ENCODE data around the gene CNKSR3.

Gene CNKSR3

DNA sequence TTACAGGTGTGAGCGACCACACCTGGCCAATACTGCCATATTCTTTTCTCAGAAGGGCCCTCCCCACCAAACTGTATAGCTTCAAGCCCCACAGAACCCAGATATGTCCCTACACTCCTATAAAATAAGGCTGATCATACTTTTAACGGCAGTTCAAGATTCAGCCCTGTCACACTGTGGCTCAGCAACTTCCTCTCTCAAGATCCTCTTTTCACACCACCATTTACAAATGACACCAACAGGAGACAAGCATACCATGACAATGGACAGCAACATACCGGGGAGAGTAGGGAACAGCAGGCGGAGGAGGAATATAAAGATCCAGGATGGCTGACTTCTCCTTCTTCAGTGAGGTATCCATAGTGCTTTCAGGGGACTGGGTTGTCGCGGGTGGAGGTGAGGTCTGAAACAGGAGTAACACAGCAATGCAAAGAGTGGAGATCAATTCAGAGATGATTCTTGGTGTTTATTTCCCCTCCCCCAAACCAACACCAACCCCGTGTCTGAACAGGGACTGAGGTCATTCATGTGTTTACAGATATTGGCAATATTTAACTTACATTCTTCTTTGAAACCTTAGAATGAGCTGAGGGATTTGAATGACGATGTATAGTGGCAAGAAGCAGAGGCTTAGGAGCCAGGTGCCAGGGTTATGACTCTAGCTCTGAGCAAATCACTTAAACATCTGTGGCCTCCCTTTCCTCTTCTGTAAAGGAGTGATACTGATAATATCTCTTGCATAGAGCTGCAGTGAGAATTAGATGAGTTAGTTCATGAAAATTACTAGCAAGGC, 96.3 kb downstream of the CNKSR3 start:
- no peak for DNase-seq (ENCODE audit: low read depth, low spot score)

DNA sequence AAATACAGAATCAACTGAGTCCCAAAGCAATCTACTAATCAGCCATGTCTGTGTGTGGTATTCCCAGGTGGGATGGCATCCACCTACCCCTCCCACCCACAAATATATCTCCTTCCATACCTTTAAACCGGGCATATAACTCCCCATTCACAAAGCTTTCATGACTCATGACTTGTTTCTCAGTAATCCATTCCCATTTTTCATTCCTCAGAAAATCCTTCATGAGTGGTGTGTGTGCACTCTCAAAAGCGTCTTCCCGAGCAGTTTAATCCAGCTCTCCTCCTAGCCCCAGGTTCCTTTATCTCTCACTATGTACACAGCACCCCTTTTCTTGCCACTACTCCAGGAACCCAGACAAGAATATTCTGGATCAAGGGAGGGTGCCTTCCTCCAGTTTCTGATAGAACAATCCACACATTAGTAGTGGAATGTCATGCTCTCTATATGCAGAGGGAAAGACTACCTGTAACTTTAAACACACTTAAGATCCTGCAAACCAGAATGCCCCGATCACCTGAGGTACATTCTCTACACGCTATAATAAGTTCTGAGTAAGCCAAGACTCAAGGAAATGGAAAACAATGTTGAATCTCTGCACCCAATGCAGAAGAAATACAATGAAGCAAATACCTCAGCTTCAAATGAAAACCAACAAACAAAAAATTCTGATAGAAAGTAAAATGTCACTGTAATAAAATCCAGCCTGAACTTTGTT, 98.2 kb downstream of the CNKSR3 start:
- DNase-seq (ENCODE audit: low read depth, low spot score): no peak

DNA sequence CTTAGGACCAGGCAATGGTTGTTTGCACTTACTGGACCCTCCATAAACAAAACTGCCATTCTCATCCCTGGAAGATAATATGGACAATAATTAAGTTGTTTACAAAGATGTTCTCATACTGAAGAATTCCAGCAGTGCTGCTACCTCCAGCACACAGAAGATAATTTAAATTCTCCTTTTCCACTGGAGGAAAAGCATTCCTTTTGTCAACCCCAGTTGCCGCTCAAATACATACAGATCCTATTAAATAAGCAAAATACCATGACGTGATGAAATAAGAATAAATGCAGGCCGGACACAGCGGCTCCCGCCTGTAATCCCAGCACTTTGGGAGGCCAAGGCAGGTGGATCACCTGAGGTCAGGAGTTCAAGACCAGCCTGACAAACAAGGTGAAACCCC, 99.4 kb downstream of the CNKSR3 start:
- no peak for DNase-seq (ENCODE audit: low read depth, low spot score)

DNA sequence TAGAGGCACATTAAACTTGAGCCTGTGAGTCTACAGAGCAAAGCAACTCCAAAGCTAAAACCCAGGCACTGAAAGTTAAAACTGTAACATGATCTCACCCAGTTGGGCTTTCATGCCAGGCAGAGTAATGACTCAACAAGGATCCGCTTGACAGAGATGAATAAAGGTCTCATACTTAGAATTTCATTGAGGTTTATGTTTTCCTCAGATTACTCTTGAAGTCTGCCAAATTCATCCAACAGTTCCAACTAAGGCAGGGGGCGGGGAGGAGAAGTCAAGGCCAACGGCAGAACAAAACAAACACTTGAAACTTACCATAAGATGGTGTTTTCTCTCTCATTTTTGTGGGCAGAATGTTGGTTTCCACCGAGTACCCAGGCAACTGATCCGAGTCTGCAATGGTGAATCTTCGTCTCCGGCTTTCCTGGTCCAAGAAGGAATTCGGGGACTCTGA, 99.8 kb downstream of the CNKSR3 start:
- no peak for DNase-seq (ENCODE audit: low read depth, low spot score)

DNA sequence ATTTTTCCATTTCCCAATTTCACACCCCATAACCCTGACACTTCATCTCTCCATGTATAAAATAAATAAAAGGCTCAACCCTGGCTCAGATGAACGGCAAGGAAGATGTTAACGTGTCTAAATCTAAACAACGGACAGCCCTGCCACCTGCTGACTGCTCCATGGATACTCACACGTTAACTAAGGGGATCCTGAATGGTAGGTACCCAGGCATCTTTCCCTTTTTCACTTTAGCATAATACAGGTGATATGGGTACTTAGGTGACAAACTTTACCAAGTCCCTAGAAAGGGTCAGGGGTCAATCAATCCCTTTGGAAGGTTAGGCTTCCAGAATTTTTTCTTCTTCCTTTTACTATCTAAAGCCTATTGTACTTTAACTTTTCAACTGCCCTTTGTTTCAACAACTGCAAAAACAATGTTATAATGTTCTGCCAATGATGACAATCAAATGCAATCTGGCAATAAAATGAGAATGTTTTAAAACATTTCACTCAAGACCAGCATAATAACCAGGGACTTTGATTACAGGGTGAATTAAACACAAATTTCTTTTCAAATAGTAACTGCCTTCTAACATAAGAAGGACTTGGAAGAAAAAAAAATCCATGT, 101.5 kb downstream of the CNKSR3 start:
- DNase-seq (ENCODE audit: low read depth, low spot score): no peak

DNA sequence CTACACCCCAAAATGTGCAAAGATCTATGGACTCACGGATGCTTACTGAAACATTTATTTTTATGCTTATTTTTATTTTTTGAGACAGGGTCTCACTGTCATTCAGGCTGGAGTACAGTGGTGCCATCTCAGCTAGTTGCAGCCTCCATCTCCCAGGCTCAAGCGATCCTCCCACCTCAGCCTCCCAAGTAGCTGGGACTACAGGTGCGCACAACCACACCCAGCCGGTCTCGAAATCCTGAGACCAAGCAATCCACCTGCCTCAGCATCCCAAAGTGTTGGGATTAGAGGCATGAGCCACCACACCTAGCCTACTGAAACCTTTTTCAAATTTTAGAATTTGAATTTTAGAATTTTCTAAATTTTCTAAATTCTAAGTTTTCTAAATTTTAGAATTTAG, 103.0 kb downstream of the CNKSR3 start:
- no peak for DNase-seq (ENCODE audit: low read depth, low spot score)

DNA sequence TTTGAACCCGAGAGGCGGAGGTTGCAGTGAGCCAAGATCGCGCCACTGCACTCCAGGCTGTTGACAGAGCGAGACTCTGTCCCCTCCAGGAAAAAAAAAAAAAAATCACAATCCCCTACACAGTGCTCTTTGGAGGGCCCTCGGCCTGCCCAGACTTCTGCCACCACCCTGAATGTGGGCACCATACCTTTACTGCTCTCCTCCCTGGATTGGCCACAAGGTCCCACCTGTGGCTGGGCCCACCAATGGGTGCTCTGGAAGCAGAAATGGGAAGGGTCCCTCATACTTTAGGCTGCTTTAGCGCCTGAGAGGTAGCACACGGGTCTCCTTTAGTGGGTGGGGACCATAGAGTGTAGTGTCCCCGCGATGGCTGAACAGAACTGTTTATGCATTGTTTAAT, 103.6 kb downstream of the CNKSR3 start:
- no peak for DNase-seq (ENCODE audit: low read depth, low spot score)

DNA sequence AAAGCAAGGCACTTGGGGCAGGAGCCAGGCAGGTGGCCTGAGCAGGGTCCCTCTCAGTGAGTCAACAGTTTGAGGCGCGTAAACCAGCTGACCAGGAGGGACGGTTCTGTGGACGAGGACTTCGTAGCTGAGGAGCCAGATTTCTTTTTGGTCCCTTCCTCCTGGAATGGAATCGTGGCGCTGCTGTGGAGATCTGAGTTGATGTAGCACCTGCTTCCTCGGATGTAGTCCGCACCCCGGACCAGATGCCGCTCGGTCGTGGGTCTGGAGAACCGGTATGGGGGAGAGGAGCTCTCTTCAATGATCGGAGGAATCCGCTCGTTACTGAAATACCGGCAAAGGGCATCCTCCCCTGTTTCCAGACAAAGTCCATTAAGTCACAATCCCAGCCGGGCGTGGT, 104.2 kb downstream of the CNKSR3 start:
- no peak for DNase-seq (ENCODE audit: low read depth, low spot score)

DNA sequence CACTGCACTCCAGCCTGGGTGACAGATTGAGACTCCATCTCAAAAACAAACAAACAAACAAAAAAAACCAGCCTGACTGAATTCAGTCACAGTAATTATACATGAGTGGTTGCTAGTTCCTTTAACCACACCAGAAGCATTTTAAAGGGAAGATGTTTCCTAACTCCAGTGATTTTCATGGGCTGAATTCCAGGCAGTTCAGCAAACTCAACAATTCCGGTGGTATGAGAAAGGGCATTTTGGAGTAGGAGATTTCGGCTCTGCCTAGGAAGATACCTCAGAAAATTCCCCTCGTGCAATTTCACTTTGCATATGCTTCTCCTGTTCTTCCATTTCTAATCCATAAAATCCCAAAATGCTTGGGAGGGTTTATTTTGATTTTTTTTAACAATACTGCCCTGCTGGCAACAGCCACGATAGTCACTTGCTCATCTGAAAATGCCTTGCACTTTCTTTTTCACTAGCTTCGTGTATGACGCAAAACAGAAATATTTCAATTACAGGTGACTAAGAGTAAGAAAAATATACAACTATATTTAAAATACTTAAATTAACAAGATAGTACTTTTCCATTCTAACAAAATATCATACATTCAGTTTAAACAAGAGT, 105.6 kb downstream of the CNKSR3 start:
- no peak for DNase-seq (ENCODE audit: low read depth, low spot score)

DNA sequence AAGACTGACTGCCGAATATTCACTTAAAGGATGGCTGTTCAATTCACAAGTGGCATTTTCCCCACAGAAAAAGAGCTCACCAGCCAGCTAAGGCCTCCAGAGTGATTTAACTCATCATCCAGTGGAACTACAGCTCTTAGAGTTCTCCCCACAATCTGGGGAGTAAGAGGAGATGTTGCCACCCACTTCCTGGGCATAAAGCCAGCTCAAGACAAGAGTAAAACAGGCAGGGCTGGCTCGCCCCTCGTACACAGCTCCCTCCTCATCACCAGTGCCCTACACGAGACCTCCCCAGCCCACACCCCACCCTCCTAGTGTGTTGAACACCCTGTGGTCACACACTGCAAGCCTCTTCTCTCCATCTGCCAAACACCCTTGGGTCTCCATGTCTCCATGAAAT, 106.7 kb downstream of the CNKSR3 start:
- DNase-seq (ENCODE audit: low read depth, low spot score): no peak

DNA sequence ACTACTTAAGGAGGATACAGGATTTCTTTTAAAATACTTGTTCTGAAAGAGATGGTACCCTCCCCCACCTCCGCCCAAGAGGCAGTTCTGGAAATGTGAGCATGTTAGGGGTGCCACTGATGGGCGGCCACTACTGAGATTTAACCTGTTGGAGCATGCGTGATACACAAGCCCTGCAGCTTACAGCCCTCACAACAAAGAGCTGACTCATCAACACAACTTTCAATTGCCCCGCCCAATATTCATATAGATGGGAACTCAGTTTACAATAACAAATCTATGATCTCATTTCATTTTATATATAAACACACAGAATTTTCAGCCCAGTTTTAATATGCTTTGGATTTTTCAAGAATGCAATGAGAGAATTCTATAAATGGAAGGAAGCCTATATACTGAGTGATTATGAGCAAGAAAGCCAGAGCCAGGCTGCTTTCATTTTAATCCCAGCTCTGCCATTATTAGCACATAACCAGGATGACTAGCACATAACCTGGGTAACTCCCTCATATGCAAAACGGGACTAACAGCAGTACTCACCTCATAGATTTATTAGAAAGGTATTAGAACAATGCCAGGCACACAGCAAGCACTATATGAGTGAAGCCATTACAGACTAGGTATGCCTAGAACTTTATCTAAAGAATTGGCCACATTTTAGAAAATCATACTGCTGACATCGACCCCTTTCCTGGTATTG, 108.3 kb downstream of the CNKSR3 start:
- DNase-seq (ENCODE audit: low read depth, low spot score): no peak

DNA sequence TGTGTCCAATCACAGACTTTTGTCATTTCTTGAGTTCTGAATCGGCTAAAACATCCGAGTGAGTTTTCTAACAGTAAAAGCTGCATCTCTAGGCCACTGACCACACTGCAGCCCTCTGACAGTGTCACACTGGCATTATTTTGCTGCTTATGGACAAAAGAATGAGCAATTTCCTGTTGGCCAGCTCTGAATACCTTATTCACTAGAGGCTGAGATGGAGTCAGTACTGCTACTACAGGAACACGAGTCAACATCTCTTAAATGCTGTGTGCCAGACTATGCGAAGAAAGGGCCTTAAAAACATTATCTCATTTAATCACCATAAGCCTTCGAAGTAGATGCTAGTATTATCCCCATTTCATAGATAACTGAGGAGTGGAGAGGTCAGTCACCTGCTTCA, 111.4 kb downstream of the CNKSR3 start:
- no peak for DNase-seq (ENCODE audit: low read depth, low spot score)

DNA sequence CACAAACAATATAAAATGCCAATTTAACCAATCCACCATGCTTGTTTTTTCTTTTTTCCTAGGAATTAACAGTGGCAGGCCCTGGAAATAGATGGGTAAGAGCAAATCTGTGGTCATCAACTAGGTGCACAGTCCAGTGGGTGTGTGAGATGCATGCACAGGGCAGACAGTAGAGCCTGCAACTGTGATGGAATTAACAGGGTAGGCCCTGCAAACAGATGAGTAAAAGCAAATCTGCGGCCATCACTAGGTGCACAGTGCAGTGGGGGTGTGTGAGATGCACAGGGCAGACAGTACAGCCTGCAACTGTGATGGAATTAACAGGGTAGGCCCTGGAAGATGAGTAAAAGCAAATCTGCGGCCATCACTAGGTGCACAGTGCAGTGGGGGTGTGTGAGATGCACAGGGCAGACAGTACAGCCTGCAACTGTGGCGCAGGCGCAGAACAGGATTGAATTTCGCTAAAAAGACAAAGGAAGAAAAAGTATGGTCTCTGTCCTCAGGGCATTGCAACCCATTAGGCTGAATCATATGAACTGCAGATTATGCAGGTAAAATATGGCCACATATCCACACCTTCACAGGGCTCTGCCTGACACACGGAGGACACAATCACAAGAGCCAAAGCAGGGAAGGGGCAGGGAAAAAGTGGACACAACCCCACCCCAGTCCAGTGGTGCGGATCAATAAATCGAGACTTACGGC, 112.8 kb downstream of the CNKSR3 start:
- DNase-seq (ENCODE audit: low read depth, low spot score): no peak

DNA sequence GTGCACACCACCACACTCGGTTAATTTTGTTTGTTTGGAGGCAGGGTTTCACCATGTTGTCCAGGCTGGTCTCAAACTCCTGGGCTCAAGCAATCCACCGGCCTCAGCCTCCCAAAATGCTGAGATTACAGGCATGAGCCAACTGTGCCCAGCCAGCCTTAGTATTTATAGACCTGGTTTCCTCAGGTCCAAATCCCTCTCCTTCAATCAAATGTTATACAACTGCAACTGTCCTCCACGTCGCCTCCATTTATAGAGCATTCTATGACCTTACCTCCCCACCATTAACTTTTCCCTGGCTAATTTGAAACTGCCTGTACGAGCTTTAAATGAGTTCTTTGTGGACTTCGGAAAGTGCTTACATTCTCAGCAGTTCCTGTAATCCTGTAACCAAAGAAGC, 114.6 kb downstream of the CNKSR3 start:
- DNase-seq (ENCODE audit: low read depth, low spot score): no peak

DNA sequence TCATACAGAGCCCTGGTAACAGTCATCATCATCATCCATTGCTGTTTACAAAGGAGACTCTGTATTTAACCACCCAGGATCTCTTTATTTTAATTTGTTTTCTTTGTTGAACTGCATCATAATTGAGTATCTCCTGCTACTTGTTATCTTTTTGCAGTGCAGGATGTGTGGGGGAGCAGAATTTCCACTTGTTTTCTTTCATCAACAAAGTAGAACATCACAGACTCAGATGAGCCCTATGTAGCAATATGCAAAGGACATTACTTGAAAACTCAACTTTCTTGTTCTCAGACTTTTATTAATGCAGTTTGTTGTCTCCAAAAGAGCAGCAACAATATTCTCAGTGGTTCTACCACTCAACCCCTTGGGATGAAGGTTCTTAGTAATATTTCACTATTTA, 115.2 kb downstream of the CNKSR3 start:
- no peak for DNase-seq (ENCODE audit: low read depth, low spot score)

DNA sequence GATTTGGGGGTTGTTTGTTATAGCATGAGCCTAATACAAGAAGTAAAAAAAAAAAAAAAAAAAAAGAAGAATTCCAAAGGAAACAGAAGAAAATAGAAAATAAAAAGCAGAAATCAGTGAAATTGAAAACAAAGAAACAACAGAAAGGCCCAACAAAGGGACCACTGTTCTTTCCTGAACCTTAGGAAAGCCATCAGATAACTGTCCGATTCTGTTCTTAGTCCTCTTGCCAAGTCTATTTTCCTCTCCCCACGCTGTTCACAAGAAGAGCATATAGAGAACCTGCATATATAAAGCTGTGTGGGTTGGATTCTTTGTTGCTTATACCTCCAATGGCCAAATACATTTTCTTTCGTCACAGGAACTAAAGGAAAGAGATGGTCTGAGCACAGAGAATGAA, 115.9 kb downstream of the CNKSR3 start:
- no peak for DNase-seq (ENCODE audit: low read depth, low spot score)

DNA sequence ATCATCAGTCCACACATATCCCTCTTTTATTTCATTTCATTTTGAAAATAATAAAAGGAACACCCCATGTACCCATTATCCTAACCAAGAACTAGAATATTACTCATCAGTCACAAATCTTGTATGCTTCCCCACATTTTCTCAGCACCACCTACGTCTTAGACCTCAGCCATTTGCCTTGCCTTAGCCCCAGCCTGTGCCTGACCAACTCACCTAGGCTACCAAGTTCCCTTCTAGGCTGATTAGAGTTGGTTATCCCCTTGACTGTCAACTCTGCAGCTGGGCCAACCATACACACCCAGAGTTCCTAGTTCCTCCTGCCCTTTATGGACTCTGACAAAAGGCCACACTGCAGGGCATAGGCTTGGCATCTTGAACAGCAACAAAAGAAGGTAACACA, 120.5 kb downstream of the CNKSR3 start:
- DNase-seq (ENCODE audit: low read depth, low spot score): no peak

DNA sequence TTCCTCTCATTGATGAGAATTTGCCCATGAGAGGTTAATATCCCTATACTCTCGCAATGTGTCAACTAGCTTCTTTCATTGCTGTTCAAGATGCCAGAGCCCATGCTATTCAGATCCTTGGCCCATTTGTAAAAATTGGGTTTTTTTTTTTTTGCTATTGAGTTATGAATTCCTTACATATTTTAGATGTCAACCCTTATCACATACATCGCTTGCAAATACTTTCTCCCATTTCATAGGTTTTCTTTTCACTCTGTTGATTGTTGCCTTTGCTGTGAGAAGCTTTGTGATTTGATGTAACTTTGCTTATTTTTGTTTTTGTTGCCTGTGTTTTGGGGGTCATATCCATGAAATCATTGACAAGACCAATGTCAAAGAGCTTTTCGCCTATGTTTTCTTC, 121.7 kb downstream of the CNKSR3 start:
- DNase-seq (ENCODE audit: low read depth, low spot score): no peak

DNA sequence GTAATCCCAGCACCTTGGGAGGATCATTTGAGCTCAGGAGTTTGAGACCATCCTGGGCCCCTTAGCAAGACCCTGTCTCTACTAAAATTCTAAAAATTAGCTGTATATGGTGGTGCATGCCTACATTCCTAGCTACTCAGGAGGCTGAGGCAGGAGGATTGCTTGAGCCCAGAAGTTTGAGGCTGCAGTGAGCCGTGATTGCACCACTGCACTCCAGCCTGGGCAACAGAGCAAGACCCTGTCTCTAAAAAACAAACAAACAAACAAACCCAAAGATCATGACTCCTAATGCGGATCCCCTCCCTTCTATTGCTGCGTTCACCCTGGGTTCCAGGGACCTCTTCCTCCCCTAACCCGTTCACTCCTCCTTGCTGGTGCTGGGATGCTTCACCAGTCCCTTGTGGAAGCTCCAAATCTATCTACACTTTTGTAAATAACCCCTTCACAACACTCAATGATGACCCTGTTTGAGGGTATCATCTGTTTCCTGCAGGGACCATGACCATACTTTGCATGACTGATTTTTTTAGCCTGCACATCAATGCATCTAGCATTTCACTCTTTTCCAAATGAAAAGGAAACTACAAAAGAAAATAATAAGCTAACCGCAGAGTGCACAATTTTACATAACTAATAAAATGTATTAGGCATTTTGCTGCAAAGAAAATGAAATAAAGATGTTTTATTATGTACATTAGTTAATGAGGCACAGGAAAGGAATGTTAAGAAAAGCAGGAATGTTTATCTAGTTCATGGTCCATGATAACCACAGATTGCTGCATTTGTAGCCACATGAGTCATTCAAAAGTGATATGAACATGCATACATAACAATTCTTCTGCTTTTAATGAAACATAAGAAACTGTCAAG, 123.4 kb downstream of the CNKSR3 start:
- no peak for DNase-seq (ENCODE audit: low read depth, low spot score)

DNA sequence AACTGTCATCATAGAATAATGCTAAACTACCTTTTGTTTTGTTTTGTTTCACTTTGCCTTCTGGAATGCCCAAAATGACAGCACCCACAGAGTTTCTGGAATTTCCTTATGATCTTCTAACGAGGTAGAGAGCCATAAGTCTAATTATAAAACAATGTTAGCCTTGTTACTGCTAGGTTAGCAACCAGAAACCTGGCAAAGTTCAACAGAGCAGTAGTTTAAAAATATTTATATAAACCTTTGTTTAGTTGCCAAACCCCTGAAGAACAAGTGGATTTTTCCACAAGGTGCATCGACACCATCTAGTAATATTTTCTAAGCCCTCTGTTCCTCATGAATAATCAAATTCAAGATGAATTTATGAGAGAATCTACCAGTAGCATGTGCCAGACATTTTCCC, 126.3 kb downstream of the CNKSR3 start:
- DNase-seq (ENCODE audit: low read depth, low spot score): no peak
